ENCODE data around the gene SYS1.

SYS1 gene

GRCh38 chr20:45392733-45393132 lies 29.8 kb downstream of the SYS1 start:
- no peak for DNase-seq

DNA sequence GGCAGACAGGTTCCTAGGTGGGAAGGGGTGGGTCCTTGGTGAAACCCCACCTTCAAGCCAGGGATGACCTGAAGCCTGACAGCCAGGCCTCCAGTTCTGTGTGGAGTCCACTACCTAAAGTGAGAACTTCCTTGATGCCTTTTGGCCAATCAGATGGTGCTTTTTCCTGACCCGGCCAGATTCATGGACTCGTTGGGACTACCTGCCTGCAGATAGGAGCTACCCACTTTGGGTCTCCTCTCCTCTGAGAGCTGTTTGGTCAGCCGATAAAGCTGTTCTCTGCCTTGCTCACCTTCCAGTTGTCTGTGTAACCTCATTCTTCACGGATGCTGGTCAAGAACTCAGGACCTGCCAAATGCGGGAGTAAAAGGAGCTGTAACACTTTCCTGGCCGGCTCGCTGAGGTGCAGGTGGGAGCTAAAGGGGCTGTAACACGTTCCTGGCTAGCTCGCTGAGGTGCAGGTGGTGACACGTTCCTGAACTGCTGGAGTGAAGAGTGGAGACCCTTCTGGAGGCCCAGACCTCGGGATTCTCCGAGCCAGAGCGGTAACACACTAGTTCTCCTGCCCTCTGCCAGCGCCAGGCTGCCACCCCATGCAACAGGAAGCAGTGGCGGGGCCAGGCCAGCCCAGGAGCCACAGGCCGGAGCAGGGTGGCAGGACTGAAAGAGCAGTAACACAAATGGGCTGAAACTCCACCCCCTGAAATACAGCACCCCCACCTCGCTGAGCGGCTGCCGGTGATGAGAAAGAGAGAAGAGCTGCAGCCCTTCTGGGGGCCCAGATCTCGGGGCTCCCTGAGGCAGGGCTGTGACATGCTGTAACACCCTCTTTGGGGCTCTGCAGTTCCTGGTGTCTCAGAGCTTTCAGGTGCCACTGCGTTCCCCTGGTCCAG lies 31.5 kb downstream of the SYS1 start:
- no peak for DNase-seq

DNA sequence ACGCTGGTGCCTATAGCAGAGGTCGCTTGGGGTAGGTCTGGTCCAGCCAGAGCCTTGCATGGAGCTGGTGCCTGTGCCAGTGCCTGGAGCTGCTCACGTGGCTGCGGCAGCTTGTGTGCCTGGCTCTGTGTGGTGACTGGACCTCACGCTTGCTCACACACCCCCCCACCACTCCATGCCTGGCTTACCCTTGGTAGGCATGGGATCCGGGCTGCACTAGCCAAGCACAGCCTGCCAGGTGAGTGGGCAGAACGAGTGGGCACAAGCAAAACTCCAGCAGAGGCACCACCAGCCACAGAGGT lies 32.1 kb downstream of the SYS1 start:
- DNase-seq = no peak

DNA sequence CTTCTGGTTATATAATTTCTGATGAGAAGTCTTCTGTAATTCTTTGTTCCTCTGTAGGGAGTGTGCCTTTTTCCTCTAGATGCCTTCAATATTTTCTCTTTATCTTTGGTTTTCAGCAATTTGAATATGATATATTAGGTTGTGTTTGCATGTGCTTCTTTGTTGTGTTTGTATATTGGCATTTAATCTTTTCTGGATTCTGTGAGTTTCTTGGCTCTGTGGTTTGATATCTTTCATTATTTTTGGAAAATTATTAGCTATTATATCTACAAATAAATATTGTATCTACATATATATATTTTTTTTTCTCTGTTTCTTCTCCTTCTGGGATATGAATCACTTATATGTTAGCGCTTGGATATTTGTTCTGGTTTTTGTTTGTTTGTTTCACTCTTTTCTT lies 36.1 kb downstream of the SYS1 start:
- DNase-seq = no peak

DNA sequence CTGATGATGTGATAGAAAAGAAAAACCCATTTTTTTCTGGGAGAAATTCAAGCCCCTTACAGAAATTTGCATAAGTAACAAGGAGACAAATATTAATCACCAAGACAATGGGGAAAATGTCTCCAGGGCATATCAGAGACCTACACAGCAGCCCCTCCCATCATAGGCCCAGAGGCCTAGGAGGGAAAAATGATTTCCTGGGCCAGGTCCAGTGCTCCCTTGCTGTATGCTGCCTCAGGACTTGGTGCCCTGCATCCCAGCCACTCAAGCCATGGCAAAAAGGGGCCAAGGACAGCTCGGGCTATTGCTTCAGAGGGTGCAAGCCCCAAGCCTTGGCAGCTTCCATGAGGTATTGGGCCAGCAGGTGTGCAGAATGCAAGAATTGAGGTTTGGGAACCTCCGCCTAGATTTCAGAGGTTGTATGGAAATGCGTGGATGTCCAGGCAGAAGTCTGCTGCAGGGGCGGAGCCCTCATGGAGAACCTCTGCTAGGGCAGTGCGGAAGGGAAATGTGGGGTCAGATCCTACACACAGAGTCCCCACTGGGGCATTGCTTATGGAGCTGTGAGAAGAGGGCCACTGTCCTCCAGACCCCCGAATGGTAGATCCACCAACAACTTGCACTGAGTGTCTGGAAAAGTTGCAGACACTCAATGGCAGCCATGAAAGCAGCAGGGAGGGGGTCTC lies 37.5 kb downstream of the SYS1 start:
- no peak for DNase-seq

GRCh38 chr20:45402946-45403345 lies 40.0 kb downstream of the SYS1 start:
- DNase-seq = no peak

GRCh38 chr20:45404438-45404837 lies 41.5 kb downstream of the SYS1 start:
- no peak for DNase-seq

GRCh38 chr20:45405571-45406259 lies 42.8 kb downstream of the SYS1 start:
- no peak for DNase-seq

DNA sequence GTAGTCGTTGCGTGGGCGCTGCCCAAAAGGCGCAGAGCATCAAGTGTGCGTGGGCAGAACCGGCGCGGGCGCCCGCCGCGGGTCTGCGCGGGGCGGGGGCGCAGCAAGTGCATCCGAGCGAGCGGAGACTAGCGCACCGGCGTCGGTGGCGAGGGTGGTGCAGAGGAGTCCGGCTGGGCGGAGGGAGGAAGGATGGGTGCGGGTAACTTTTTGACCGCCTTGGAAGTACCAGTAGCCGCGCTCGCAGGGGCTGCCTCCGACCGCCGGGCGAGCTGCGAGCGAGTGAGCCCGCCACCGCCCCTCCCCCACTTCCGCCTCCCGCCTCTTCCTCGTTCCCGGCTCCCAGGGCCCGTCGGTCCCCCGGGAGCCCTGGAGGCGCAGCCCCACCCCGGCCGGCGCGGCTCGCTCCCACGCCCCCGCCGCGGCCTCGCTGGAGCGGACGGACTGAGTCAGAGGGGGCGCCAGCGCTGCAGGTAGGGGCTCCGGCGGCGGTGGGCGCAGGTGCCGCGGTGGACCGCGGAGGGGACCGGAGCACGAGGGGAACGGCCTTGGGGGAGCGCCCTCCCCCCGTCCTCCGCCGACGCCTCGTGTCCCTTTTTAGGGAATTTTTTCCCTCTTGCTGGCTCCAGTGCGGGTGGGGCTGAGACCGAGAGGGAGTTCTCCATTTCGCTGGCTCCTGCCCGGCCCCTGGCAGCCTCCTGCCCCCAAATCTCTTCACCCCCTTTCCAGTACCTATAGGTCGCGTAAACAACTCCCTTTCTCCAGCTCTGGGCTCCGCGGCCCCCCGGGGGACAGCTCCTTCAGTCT lies 43.5 kb downstream of the SYS1 start:
- DNase-seq = no peak

- no peak for DNase-seq
Measured at GRCh38 chr20:45407067-45407745, 44.2 kb downstream of the SYS1 start.

- DNase-seq = no peak
Measured at GRCh38 chr20:45407783-45408645, 45.1 kb downstream of the SYS1 start, which contains the start of gene DBNDD2. DBNDD2 (plus strand) TSS chr20:45408289; CDS start chr20:45408468, 179 bp downstream.

- no peak for DNase-seq
Measured at GRCh38 chr20:45408646-45409213, 45.8 kb downstream of the SYS1 start.

DNA sequence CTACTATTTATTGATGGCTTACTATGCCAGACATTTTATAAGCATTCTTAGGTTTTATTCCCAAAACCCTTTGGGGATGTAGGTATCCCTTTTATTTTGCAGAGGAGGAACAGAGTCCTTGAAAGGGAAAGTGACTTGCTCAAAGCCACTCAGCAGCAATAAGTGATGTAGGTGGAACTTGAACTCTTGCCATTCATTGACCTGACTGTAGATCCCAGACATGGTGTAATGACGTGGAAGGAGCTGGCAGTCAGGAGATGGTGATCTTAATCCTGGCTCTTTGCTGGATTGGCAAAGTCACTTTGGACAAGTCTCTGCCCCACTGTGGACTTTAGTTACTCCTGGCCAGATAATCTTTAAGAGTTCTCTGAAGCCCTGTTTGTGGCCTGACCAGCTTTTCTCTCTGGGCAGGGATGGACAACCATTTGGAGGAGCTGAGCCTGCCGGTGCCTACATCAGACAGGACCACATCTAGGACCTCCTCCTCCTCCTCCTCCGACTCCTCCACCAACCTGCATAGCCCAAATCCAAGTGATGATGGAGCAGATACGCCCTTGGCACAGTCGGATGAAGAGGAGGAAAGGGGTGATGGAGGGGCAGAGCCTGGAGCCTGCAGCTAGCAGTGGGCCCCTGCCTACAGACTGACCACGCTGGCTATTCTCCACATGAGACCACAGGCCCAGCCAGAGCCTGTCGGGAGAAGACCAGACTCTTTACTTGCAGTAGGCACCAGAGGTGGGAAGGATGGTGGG lies 46.7 kb downstream of the SYS1 start:
- DNase-seq = no peak

DNA sequence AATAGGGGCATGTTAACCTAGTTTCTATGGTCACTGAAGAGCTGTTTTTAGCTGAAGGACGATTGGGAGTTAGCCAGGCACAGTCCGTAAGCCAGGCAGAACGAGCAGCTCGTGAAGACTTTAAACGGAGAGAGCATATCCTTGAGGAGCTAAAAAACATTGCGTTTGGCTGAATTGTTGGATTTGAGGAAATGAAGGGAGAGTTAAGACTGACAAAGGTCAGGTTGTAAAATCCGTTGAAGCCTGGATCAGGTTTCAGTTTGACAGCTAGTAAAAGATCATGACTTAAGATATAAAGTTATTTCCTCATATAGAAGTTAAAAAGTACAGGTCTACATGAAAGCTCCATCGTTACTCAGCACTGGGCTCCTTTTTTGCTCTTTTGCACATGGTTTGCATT lies 47.9 kb downstream of the SYS1 start:
- no peak for DNase-seq

- no peak for DNase-seq
Measured at GRCh38 chr20:45412653-45413052, 49.7 kb downstream of the SYS1 start.

DNA sequence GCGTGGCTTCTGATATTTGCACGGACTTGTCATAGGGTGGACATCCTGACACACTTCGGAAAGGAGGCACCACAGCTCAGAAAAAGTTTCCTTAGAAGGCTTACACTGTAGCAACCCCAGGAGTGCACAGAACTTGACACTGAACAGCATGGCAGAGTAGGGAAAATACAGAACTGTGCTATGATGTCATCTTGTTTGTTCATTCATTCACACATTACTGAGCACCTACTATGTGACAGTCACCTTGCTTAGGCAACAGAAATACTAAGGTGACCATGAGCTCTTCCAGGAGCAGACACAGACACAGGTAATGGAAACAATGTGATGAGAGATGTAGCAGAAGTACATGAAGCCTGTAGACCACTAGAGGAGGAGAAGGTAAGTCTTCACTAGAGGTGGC lies 50.5 kb downstream of the SYS1 start:
- no peak for DNase-seq

DNA sequence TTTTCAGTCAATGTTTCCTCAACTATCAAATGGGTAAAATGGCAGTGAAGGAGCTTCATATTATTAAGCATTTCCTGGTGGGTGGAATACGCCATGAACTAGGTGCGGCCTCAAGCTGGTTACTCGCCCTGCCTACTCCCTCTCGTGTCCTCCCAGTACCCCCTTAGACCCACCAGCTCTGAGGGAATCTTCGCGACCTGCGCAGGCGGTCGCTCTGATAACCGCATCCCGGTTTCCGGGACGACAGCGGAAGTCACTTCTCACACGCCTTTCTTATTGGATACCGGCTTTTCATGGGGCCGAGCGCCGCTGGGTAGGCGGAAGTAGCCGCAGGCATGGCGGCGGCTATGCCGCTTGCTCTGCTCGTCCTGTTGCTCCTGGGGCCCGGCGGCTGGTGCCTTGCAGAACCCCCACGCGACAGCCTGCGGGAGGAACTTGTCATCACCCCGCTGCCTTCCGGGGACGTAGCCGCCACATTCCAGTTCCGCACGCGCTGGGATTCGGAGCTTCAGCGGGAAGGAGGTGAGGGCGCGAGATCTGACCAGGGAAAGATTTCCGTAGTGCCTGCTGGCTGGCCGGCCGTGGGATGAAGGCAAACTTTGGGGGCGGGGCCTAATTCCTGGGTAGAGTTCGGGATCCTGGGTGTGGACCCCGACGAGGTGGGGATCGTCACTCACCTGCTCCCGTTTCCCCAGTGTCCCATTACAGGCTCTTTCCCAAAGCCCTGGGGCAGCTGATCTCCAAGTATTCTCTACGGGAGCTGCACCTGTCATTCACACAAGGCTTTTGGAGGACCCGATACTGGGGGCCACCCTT lies 53.1 kb downstream of the SYS1 start, which contains the start of gene PIGT:
TSS of gene PIGT (plus strand) at position 320 of the 816 bp plus-strand sequence. CDS start at position 336, 16 bp downstream.
- DNase-seq = peak; percentile 61

DNA sequence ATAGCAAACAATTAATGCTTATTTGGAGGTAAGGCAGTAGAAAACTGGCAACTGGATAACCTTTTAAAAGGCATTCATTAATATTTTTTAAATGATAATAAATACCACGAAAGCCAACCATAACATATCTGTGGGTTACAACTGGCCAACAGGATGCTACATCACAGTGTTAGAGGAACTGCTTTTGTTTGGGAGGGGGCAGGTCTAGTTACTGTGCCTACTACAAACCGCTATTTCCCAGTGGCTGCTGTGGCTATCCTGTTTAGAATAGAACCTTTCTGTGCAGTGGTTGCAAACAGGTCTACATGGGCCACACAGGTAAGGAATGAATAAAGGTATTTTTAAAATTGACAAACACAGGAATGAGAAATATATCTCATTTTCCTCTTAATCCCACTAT lies 54.0 kb downstream of the SYS1 start:
- no peak for DNase-seq
